ENCODE measurements around the gene PAM.
"Not testable (repeated sequence)": the region's sequence is repeated elsewhere in the genome, so short reads cannot be mapped to it uniquely, and the experiment has no call there.

The PAM gene

DNA sequence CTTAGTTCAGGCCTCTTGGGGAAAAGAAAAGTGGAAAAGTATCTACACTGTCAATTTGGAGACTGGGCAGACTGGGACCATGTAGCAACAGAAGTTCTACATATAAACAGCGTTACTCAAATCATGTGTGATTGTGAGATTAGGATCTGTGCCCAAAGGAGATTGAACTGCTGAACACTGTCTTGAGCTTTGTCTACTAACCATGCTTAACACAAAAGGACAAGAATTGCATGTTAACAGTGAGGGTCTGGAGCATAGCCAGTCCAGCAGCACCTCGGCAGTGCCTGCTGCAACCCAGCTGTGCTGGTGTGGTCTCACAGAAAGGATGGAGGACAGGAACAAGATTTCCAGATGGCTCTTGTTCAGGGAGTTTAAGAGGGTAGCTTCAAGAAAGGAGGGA, 5.7 kb downstream of the PAM start:
- Mint-ChIP-seq H3K4me1 (ENCODE audit: low read depth) (peaks cover 17% of the 10 kb centered on the region), H3K4me3 (no peak overlapping the region), H3K9me3 (no peaks in the 10 kb centered on the region), H3K27ac (no peak overlapping the region), H3K36me3 (ENCODE audit: low read depth) (peaks cover under 1% of the 10 kb centered on the region), H3K27me3 (peaks cover 1% of the 10 kb centered on the region)
- intact Hi-C loops (cut with micrococcal nuclease), result no loop called here

DNA sequence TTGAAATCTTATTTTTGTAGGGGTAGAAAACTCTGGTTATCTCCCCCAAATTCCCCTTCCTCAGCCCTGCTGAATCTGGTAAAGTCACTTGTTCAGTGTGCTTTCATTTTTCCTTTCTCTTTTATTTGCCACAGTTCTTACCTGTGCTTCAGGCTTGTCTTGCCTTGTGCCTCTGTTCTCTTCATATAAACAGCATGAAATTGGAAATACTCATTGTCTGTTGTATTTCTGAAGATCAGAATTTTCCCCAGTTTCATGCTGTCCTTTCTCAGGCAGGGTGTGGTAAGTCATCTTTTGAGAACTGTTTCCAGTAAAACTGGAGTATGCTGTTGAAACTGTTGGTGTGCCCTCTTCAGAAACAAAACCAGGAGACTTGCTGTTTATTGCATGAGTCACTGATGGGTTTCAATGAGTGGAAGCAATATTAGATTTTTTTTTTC, 7.0 kb downstream of the PAM start:
- intact Hi-C loops (cut with micrococcal nuclease), result no loop called here
- H3K4me1 Mint-ChIP-seq (ENCODE audit: low read depth), result peaks cover 11% of the 10 kb centered on the region
- no peaks in the 10 kb centered on the region for H3K36me3 Mint-ChIP-seq (ENCODE audit: low read depth)
- no peaks in the 10 kb centered on the region for H3K9me3 Mint-ChIP-seq
- no peak overlapping the region for H3K4me3 Mint-ChIP-seq
- no peak overlapping the region for H3K27ac Mint-ChIP-seq
- no peaks in the 10 kb centered on the region for H3K27me3 Mint-ChIP-seq

DNA sequence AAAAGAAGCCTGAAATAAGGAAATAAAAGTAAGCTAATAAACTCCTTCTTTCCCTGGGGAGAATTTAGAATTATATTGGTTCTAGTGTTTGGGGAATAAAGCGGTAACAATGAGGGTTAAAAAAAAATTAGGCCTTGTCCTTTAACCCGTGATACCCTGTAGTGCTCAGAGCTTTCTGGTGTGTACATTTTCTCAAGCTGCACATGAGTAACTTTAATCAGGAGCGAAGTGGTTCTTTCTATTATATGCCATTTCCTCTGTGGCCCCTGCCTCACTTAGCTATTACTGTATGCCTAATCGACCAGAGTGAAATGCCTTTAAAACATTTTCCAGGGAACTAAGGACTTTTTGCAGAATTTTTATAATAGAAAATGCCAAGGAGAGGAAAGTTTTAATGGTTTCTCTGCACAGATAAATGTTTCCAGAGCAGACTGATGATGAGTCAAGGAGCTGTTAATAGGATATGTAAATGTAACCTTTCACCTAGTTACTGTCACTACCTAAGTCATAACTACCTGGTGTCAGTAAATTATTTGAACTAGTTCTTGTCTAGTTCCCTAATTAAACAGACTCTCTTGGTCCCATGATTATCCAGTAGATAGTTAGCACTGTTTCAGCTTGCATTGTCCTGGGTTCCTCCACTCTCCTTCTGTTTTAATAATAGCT, 7.6 kb downstream of the PAM start:
- no peaks in the 10 kb centered on the region for H3K36me3 Mint-ChIP-seq (ENCODE audit: low read depth)
- H3K4me3 Mint-ChIP-seq, result no peak overlapping the region
- intact Hi-C loops (cut with micrococcal nuclease), result no loop called here
- peaks cover 11% of the 10 kb centered on the region for H3K4me1 Mint-ChIP-seq (ENCODE audit: low read depth)
- no peaks in the 10 kb centered on the region for H3K9me3 Mint-ChIP-seq
- no peaks in the 10 kb centered on the region for H3K27me3 Mint-ChIP-seq
- H3K27ac Mint-ChIP-seq, result no peak overlapping the region

DNA sequence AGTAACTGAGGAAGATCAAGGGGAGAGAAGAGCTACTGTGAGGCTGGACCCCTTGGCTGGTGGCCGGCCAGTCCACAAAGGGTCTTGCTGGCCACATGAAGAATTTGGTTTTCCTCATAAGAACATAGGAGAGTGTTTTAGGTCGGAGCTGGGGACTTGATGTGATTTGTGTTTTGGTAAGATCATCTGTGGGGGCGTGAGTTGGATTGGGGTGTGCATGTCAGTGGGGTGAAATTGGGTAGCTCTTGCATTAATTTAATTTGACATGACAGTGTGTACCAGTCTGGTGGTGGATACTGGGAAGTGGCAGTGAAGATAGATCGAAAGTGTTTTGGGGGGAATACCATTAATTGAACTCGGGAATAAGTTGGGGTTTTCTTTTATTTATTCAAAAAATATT, 8.6 kb downstream of the PAM start:
- intact Hi-C loops (cut with micrococcal nuclease), result no loop called here
- H3K27ac Mint-ChIP-seq, result no peak overlapping the region
- peaks cover 11% of the 10 kb centered on the region for H3K4me1 Mint-ChIP-seq (ENCODE audit: low read depth)
- H3K27me3 Mint-ChIP-seq, result no peaks in the 10 kb centered on the region
- H3K9me3 Mint-ChIP-seq, result no peaks in the 10 kb centered on the region
- no peak overlapping the region for H3K4me3 Mint-ChIP-seq
- no peaks in the 10 kb centered on the region for H3K36me3 Mint-ChIP-seq (ENCODE audit: low read depth)

DNA sequence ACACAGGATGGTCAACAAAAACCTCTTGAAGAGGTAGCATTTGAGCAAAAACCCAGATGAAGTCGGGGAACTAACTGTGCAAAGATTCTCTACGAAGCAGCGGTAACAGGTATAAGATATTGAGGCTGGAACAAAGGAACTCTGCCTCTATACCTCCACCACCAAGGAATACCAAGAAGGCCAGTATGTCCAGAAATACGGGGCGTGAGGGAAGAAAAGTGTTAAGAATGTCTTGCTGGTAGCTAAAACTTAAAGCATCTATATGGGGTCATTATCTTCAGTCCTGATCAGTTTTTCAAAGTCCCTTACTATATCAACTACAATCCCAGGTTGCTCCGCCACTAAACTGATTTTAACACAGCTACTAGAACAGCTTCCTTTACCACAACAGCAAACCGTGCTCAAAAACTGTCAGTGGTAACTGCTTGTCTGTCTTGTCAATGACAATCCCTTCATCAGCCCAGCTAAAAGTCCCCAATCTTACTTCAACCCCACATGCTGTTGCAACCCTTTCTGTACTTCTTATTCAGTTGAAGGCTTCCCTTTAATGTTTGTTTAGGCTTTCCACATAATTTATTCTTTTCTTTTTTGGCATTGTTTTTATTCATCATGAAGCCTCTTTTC, 9.4 kb downstream of the PAM start:
- intact Hi-C loops (cut with micrococcal nuclease), result no loop called here
- Mint-ChIP-seq H3K36me3 (ENCODE audit: low read depth) (no peaks in the 10 kb centered on the region), H3K9me3 (no peaks in the 10 kb centered on the region), H3K4me3 (no peak overlapping the region), H3K4me1 (ENCODE audit: low read depth) (peaks cover 11% of the 10 kb centered on the region), H3K27ac (no peak overlapping the region), H3K27me3 (no peaks in the 10 kb centered on the region)

DNA sequence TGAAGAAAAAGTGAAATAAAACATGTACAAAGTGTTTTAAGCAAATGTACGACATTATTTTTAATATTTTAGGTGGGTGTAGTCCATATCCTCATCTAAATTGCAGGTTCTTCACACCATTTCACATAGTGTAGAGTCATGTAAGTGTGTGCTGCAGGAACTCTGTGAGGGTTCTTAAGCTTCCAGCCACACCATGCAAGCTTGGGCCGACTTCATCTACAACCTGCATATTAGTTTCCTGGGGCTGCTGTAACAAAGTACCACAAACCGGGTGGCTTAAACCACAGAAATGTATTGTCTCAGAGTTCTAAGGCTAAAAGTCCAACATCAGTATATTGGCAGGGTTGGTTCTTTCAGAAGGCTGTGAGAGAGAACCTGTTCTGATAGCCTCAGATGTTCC, 10.2 kb downstream of the PAM start:
- Mint-ChIP-seq H3K27ac (no peak overlapping the region), H3K4me1 (ENCODE audit: low read depth) (peaks cover 11% of the 10 kb centered on the region), H3K4me3 (no peak overlapping the region), H3K9me3 (no peaks in the 10 kb centered on the region), H3K27me3 (no peaks in the 10 kb centered on the region), H3K36me3 (ENCODE audit: low read depth) (no peaks in the 10 kb centered on the region)
- intact Hi-C loops (cut with micrococcal nuclease), result no loop called here

DNA sequence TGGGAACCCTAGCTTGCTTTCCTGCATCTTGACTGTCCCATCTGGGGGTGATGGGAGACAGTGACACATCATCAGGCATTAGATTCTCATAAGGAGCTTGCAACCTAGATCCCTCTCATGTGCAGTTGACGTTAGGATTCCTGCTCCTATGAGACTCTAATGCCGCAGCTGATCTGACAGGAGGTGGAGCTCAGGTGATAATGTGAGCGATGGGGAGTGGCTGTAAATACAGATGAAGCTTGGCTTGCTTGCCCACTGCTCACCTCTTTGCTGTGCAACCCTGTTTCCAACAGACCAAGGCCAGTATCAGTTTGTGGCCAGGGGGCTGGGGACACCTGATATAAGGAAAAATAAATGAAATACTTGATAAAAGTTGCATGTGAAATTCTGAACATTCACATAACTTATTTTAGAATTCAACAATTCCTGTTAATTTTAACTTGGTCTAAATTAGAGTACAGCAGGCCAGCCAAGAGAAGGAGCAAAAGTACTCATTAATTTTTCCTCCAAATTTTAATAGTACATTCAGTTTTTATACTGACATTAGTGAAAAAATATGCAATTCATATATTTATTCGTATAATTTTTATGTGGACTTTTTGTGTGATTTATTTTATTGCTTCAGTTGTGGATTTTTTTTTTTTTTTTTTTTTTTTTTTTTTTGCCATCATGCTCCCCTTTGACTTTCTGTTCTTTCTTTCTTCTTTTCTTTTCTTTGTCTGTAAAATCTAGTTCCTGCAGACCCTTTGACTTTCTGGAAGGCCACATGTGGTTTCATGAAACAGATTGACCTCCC, 11.4 kb downstream of the PAM start:
- H3K36me3 Mint-ChIP-seq (ENCODE audit: low read depth), result no peaks in the 10 kb centered on the region
- H3K9me3 Mint-ChIP-seq, result no peaks in the 10 kb centered on the region
- peaks cover 8% of the 10 kb centered on the region for H3K4me1 Mint-ChIP-seq (ENCODE audit: low read depth)
- intact Hi-C loops (cut with micrococcal nuclease), result no loop called here
- H3K4me3 Mint-ChIP-seq, result no peak overlapping the region
- H3K27ac Mint-ChIP-seq, result no peak overlapping the region
- no peaks in the 10 kb centered on the region for H3K27me3 Mint-ChIP-seq

DNA sequence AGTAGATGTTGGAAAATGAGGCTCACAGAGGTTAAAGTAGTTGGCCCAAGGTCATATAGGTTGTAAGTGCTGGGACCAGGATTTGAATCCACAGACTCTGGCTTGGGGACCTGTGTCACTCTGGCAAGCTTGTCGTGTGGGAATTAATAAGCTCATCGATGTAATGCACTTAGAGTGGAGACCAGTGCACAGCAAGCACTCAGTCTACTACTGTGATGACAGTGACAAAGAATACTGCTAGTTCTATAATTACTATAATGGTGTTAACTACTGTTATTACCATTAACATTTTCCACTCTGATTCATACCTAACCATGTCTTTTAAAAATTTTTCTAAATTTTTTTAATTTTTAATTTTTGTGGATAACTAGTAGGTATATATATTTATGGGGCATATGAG, 12.8 kb downstream of the PAM start:
- Mint-ChIP-seq H3K27ac (no peak overlapping the region), H3K9me3 (no peaks in the 10 kb centered on the region), H3K27me3 (no peaks in the 10 kb centered on the region), H3K4me3 (no peak overlapping the region), H3K4me1 (ENCODE audit: low read depth) (peaks cover 13% of the 10 kb centered on the region), H3K36me3 (ENCODE audit: low read depth) (no peaks in the 10 kb centered on the region)
- intact Hi-C loops (cut with micrococcal nuclease), result no loop called here

DNA sequence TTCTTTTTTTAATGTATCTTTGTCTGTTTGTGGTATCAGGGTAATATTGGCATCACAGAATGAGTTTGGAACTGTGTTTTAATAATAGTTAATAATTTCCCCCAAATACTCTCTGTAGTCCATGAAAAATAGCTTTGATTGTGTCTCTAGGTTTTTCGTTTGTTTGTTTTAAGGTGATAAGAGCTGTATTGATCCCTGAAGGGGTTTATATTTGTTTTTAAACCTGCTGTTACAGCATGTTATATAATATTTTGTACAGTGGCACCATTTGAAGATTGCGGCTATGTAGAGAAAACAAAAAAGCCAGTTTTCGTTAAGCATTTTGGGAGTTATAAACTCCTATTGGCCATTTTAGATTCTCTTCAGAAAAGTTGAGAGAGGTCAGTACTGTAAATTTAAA, 15.7 kb downstream of the PAM start:
- Mint-ChIP-seq H3K27ac (no peak overlapping the region), H3K4me3 (no peak overlapping the region), H3K36me3 (ENCODE audit: low read depth) (no peaks in the 10 kb centered on the region), H3K27me3 (no peaks in the 10 kb centered on the region), H3K4me1 (ENCODE audit: low read depth) (peaks cover 13% of the 10 kb centered on the region), H3K9me3 (no peaks in the 10 kb centered on the region)
- intact Hi-C loops (cut with micrococcal nuclease), result no loop called here

DNA sequence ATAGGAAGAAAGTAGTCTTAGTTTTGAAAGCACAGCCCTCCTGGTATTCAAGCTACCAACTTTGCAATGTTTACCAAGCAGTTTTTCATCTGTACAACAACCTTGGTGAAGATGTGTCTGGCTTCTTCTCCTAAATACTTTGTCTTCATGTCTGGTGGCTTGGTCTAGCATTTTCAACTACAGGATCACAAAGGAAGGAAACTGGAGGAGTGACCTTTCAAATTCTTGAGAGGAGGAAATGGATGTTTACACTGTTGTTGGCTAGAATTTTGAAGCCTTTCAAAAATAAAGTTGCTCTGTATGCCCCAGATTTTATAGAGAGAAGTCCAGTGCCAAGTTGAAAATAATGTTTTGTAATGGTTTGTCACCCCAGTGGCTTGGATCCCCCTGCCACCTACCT, 16.3 kb downstream of the PAM start:
- intact Hi-C loops (cut with micrococcal nuclease), result no loop called here
- no peak overlapping the region for H3K4me3 Mint-ChIP-seq

DNA sequence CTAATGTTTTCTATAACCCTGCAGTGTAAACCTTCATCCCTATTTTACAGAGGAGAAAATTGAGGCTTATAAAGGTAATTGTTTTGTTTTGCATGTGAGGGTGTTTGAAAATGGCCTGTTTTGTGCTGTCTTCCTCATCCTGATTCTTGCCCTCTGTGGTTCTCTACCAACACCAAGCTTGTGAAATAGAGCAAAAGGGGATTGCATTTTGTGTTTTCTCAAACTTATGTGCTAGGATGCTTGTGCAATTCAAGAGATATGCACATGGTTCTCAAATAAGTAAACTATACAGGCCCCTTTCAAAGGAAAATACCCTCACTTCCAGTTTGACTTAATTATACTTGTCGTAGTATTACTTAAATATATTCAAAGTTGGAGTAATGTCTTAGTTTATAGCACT, 17.2 kb downstream of the PAM start:
- peaks cover 13% of the 10 kb centered on the region for H3K4me1 Mint-ChIP-seq (ENCODE audit: low read depth)
- H3K27me3 Mint-ChIP-seq, result no peaks in the 10 kb centered on the region
- H3K4me3 Mint-ChIP-seq, result no peak overlapping the region
- intact Hi-C loops (cut with micrococcal nuclease), result no loop called here
- no peaks in the 10 kb centered on the region for H3K9me3 Mint-ChIP-seq
- H3K36me3 Mint-ChIP-seq (ENCODE audit: low read depth), result no peaks in the 10 kb centered on the region
- H3K27ac Mint-ChIP-seq, result no peak overlapping the region

More for the DNA sequence above, 16.3 kb downstream of the PAM start:
- Mint-ChIP-seq H3K9me3 (no peaks in the 10 kb centered on the region), H3K27ac (no peak overlapping the region), H3K36me3 (ENCODE audit: low read depth) (no peaks in the 10 kb centered on the region), H3K27me3 (no peaks in the 10 kb centered on the region), H3K4me1 (ENCODE audit: low read depth) (peaks cover 13% of the 10 kb centered on the region)

DNA sequence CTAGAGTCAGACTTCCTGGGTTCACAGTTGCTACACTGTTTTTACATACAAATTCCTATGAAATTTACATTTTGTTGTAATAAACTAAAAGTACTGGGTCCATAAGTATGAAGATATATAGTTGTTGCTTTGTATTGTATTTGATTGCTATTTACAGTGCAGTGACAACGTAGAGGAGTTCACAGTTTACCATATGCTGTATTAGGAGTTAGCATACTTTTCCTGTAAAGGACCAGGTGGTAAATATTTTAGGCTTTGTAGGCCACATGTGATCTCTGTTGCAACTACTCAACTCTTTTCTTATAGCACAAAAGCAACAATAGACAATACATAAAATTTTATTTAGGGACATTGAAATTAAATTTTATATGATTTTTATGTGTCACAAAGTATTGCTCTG, 18.0 kb downstream of the PAM start:
- no peaks in the 10 kb centered on the region for H3K36me3 Mint-ChIP-seq (ENCODE audit: low read depth)

DNA sequence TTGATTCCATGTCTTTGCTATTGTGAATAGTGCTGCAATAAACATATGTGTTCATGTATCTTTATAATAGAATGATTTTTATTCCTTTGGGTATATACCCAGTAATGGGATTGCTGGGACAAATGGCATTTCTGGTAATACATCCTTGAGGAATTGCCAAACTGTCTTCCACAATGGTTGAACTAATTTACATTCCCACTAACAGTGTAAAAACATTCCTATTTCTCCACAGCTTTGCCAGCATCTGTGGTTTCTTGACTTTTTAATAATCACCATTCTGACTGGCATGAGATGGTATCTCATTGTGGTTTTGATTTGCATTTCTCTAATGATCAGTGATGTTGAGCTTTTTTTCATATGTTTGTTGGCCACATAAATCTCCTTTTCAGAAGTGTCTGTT, 20.7 kb downstream of the PAM start:
- H3K27me3 Mint-ChIP-seq; intact Hi-C loops (cut with micrococcal nuclease); H3K36me3 Mint-ChIP-seq (ENCODE audit: low read depth); H3K27ac Mint-ChIP-seq; H3K9me3 Mint-ChIP-seq; H3K4me3 Mint-ChIP-seq: not testable (repeated sequence)
- peaks cover 16% of the 10 kb centered on the region for H3K4me1 Mint-ChIP-seq (ENCODE audit: low read depth)

More for the DNA sequence above, 18.0 kb downstream of the PAM start:
- H3K27me3 Mint-ChIP-seq, result no peaks in the 10 kb centered on the region
- peaks cover 13% of the 10 kb centered on the region for H3K4me1 Mint-ChIP-seq (ENCODE audit: low read depth)
- no peak overlapping the region for H3K27ac Mint-ChIP-seq
- no peak overlapping the region for H3K4me3 Mint-ChIP-seq
- no peaks in the 10 kb centered on the region for H3K9me3 Mint-ChIP-seq
- intact Hi-C loops (cut with micrococcal nuclease), result no loop called here

DNA sequence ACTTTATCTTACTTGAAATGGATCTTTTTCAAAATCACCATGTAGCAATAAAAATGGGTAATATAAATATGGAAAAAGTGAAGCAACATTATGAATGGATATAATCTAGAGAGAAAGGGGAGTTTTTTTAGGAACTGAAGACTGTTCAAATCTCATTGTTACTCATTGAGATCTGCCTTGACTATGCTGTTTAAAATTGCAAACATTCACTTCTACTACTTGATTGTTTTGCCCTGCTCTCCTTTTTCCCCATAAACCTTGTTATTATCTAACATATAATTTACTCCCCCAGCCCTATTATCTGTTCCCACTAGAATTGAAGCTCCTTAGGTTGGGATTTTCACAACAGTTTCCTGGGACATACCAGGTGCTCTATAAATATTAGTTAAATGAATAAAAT, 22.0 kb downstream of the PAM start:
- Mint-ChIP-seq H3K9me3 (no peaks in the 10 kb centered on the region), H3K4me3 (no peak overlapping the region), H3K4me1 (ENCODE audit: low read depth) (peaks cover 10% of the 10 kb centered on the region), H3K27me3 (no peaks in the 10 kb centered on the region), H3K36me3 (ENCODE audit: low read depth) (no peaks in the 10 kb centered on the region), H3K27ac (no peak overlapping the region)
- intact Hi-C loops (cut with micrococcal nuclease), result no loop called here

Measured in dendritic cell treated with granulocyte-macrophage colony-stimulating factor and Interleukin-4, amounts not matched to agents 40 ng/mL and 50 ng/mL, for 4 days (primary cell).